H1 (cell line): Measurements from ENCODE around the gene CEP126.

Experiments used
- ATF3 ChIP-seq: IDR thresholded peaks from 2 replicates; pipeline ENCODE4 v1.6.1; 2011; ENCODE audit warnings: low read depth, mild to moderate bottlenecking, low read length; ENCODE audit not compliant: insufficient read depth
- CBX8 ChIP-seq: fragments of 300-800, 300-1000 bp; sonication (generic); IDR thresholded peaks from 2 replicates; pipeline ENCODE4 v1.7.1; 2016; ENCODE audit warnings: low read depth, low read length, borderline replicate concordance
- CTCF ChIP-seq, 3 experiments: IDR thresholded peaks; 1 replicate in 2 of 3; 2 replicates in 1 of 3; pipeline versions ENCODE4 v1.5.1 to v1.6.1; 2011; ENCODE audit warnings: low read length in 3 of 3, mild to moderate bottlenecking in 3 of 3, inconsistent platforms in 2 of 3, low read depth in 1 of 3, moderate library complexity in 1 of 3; ENCODE audit not compliant: insufficient read depth in 1 of 3; ENCODE audit errors: control extremely low read depth in 1 of 3
- EP300 ChIP-seq, 2 experiments: IDR thresholded peaks; 1 replicate in 1 of 2; 2 replicates in 1 of 2; pipeline ENCODE4 v1.6.1; 2011 to 2012; ENCODE audit warnings: low read depth in 2 of 2, low read length in 2 of 2, mild to moderate bottlenecking in 2 of 2, borderline replicate concordance in 1 of 2, inconsistent platforms in 1 of 2, moderate library complexity in 1 of 2
- POLR2A ChIP-seq, 2 experiments: IDR thresholded peaks; 1 replicate in 1 of 2; 2 replicates in 1 of 2; pipeline ENCODE4 v1.6.1; 2011; ENCODE audit warnings: low read depth in 2 of 2, low read length in 2 of 2, mild to moderate bottlenecking in 2 of 2; ENCODE audit errors: control extremely low read depth in 1 of 2
- RXRA ChIP-seq: IDR thresholded peaks from 2 replicates; pipeline ENCODE4 v1.6.1; 2011; ENCODE audit warnings: low read depth, mild to moderate bottlenecking, low read length, moderate library complexity; ENCODE audit not compliant: insufficient read depth
- SP1 ChIP-seq: IDR thresholded peaks from 2 replicates; pipeline ENCODE4 v1.6.1; 2011; ENCODE audit warnings: low read depth, low read length
- TF ChIP-seq, protein P1 (sequence below): fragments of 300-600 bp; sonication (generic); IDR thresholded peaks from 2 replicates; pipeline ENCODE4 v1.7.1; 2012; ENCODE audit warnings: low read length, moderate library complexity, mild to moderate bottlenecking, inconsistent platforms; ENCODE audit not compliant: insufficient replicate concordance
- TF ChIP-seq, protein P2 (sequence below): IDR thresholded peaks from 2 replicates; pipeline ENCODE4 v1.6.1; 2011; ENCODE audit warnings: low read length, improper control_type of control experiment

- TF ChIP-seq, protein P1, sequence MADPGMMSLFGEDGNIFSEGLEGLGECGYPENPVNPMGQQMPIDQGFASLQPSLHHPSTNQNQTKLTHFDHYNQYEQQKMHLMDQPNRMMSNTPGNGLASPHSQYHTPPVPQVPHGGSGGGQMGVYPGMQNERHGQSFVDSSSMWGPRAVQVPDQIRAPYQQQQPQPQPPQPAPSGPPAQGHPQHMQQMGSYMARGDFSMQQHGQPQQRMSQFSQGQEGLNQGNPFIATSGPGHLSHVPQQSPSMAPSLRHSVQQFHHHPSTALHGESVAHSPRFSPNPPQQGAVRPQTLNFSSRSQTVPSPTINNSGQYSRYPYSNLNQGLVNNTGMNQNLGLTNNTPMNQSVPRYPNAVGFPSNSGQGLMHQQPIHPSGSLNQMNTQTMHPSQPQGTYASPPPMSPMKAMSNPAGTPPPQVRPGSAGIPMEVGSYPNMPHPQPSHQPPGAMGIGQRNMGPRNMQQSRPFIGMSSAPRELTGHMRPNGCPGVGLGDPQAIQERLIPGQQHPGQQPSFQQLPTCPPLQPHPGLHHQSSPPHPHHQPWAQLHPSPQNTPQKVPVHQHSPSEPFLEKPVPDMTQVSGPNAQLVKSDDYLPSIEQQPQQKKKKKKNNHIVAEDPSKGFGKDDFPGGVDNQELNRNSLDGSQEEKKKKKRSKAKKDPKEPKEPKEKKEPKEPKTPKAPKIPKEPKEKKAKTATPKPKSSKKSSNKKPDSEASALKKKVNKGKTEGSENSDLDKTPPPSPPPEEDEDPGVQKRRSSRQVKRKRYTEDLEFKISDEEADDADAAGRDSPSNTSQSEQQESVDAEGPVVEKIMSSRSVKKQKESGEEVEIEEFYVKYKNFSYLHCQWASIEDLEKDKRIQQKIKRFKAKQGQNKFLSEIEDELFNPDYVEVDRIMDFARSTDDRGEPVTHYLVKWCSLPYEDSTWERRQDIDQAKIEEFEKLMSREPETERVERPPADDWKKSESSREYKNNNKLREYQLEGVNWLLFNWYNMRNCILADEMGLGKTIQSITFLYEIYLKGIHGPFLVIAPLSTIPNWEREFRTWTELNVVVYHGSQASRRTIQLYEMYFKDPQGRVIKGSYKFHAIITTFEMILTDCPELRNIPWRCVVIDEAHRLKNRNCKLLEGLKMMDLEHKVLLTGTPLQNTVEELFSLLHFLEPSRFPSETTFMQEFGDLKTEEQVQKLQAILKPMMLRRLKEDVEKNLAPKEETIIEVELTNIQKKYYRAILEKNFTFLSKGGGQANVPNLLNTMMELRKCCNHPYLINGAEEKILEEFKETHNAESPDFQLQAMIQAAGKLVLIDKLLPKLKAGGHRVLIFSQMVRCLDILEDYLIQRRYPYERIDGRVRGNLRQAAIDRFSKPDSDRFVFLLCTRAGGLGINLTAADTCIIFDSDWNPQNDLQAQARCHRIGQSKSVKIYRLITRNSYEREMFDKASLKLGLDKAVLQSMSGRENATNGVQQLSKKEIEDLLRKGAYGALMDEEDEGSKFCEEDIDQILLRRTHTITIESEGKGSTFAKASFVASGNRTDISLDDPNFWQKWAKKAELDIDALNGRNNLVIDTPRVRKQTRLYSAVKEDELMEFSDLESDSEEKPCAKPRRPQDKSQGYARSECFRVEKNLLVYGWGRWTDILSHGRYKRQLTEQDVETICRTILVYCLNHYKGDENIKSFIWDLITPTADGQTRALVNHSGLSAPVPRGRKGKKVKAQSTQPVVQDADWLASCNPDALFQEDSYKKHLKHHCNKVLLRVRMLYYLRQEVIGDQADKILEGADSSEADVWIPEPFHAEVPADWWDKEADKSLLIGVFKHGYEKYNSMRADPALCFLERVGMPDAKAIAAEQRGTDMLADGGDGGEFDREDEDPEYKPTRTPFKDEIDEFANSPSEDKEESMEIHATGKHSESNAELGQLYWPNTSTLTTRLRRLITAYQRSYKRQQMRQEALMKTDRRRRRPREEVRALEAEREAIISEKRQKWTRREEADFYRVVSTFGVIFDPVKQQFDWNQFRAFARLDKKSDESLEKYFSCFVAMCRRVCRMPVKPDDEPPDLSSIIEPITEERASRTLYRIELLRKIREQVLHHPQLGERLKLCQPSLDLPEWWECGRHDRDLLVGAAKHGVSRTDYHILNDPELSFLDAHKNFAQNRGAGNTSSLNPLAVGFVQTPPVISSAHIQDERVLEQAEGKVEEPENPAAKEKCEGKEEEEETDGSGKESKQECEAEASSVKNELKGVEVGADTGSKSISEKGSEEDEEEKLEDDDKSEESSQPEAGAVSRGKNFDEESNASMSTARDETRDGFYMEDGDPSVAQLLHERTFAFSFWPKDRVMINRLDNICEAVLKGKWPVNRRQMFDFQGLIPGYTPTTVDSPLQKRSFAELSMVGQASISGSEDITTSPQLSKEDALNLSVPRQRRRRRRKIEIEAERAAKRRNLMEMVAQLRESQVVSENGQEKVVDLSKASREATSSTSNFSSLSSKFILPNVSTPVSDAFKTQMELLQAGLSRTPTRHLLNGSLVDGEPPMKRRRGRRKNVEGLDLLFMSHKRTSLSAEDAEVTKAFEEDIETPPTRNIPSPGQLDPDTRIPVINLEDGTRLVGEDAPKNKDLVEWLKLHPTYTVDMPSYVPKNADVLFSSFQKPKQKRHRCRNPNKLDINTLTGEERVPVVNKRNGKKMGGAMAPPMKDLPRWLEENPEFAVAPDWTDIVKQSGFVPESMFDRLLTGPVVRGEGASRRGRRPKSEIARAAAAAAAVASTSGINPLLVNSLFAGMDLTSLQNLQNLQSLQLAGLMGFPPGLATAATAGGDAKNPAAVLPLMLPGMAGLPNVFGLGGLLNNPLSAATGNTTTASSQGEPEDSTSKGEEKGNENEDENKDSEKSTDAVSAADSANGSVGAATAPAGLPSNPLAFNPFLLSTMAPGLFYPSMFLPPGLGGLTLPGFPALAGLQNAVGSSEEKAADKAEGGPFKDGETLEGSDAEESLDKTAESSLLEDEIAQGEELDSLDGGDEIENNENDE: no peak
- TF ChIP-seq CTCF (IDR thresholded peaks at IDR 0.05; ENCODE audit: control extremely low read depth in 1 of 3, insufficient read depth in 1 of 3, low read depth in 1 of 3, low read length in 3 of 3) (no peak), ATF3 (no peak), EP300 (IDR thresholded peaks at IDR 0.05; ENCODE audit: borderline replicate concordance in 1 of 2, low read depth in 2 of 2, low read length in 2 of 2) (no peak), POLR2A (IDR thresholded peaks at IDR 0.05; ENCODE audit: control extremely low read depth in 1 of 2, low read depth in 2 of 2, low read length in 2 of 2) (no peak), SP1 (no peak), CBX8 (no peak), RXRA (no peak)
- TF ChIP-seq, protein P2, sequence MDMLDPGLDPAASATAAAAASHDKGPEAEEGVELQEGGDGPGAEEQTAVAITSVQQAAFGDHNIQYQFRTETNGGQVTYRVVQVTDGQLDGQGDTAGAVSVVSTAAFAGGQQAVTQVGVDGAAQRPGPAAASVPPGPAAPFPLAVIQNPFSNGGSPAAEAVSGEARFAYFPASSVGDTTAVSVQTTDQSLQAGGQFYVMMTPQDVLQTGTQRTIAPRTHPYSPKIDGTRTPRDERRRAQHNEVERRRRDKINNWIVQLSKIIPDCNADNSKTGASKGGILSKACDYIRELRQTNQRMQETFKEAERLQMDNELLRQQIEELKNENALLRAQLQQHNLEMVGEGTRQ: no peak
Observed at GRCh38 chr11:101872171-101872882, 42.5 kb upstream of the CEP126 start.
